ENCODE data around the gene SLC30A3. TPM values are rescaled to one million over a fixed set of nuclear protein-coding genes. Genes with fewer than 3 reads are reported as not detected.
"Not testable (repeated sequence)": the region's sequence is repeated elsewhere in the genome, so short reads cannot be mapped to it uniquely, and the experiment has no call there.

The SLC30A3 gene
- total RNA-seq, 4 donors from 2014 or later: 0.44 TPM; not detected in 3

- peaks cover 0 to 42% of the 10 kb centered on the region in 2 donors for H3K27me3 ChIP-seq
- H3K36me3 ChIP-seq: peaks cover 0 to 8% (median 0%) of the 10 kb centered on the region in 3 donors
- TF ChIP-seq POLR2A (IDR thresholded peaks at IDR 0.05) (no peak), EP300 (IDR thresholded peaks at IDR 0.05) (no peak)
- TF ChIP-seq, protein P1, sequence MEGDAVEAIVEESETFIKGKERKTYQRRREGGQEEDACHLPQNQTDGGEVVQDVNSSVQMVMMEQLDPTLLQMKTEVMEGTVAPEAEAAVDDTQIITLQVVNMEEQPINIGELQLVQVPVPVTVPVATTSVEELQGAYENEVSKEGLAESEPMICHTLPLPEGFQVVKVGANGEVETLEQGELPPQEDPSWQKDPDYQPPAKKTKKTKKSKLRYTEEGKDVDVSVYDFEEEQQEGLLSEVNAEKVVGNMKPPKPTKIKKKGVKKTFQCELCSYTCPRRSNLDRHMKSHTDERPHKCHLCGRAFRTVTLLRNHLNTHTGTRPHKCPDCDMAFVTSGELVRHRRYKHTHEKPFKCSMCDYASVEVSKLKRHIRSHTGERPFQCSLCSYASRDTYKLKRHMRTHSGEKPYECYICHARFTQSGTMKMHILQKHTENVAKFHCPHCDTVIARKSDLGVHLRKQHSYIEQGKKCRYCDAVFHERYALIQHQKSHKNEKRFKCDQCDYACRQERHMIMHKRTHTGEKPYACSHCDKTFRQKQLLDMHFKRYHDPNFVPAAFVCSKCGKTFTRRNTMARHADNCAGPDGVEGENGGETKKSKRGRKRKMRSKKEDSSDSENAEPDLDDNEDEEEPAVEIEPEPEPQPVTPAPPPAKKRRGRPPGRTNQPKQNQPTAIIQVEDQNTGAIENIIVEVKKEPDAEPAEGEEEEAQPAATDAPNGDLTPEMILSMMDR (IDR thresholded peaks at IDR 0.05): peak; percentile 73 to 87 (median 74)
- H3K9me3 ChIP-seq: no peaks in the 10 kb centered on the region
- peaks cover 0 to 29% (median 12%) of the 10 kb centered on the region in 4 donors for H3K4me1 ChIP-seq
- H3K27ac ChIP-seq: no peak overlapping the region
- H3K4me3 ChIP-seq: peak overlapping the region in 3 of 4 donors; percentile 2 to 41 (median 17)
- DNase-seq (ENCODE audit: low spot score in 2 of 2): peak in 1 of 2 donors; percentile 33
- 25 to 26% methylated on average over 25 of the region's 25 CpGs for WGBS, 2 donors
These were observed 40.5 kb upstream of the SLC30A3 start for GRCh38 chr2:27303093-27304025.

DNA sequence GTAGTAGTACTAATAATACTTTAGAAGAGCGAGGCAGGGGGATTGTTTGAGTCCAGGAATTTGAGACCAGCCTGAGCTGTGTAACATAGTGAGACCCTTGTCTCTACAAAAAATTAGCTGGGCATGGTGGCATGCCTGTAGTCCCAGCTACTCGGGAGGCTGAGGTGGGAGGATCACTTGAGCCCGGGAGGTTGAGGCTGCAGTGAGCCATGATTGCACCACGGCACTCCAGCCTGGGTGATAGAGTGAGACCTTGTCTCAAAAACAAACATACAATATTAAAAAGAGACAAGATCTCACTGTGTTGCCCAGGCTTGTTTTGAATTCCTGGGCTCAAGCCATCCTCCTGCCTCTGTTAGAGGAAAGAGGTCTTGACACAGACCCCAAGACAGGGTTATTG lies 37.8 kb upstream of the SLC30A3 start:
- not testable (repeated sequence) for H3K36me3 ChIP-seq; H3K4me1 ChIP-seq; H3K9me3 ChIP-seq; H3K4me3 ChIP-seq; H3K27ac ChIP-seq; DNase-seq (ENCODE audit: low spot score in 2 of 2)
- peaks cover 0 to 14% of the 10 kb centered on the region in 2 donors for H3K27me3 ChIP-seq
- 82 to 85% methylated on average over 4 of the region's 4 CpGs for WGBS, 2 donors

DNA sequence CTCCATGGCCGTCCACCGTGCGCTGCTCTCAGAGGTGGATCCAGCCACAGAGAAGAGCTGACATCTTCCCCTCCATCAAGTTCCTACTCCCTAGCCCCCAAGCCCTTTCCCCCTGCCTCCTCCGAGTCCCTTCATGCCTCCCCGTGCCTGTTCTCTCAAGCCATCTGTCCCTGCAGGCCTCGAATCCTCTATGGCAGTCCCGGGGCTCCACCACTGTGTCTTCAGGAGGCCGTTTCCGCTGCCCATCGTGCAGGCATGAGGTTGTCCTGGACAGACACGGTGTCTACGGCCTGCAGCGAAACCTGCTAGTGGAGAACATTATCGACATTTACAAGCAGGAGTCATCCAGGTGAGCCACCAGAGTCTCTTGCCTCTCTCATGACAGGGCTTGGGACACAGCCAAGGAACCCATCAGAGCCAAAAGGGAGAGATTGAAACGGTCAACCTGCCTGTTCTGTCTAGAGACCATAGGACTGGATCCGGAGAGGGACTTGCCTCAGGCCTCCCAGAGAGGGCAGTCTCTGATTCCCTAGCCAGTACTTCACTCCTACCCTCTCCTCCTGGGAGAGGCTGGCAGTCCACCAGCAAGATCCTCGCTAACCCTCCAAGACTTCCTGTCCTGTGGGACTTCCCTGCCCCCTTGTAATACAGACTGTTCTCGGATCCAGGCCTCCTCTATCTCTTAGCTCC lies 35.7 kb upstream of the SLC30A3 start:
- no peak for DNase-seq (ENCODE audit: low spot score in 2 of 2)
- peaks cover 0 to 8% (median 0%) of the 10 kb centered on the region in 4 donors for H3K4me1 ChIP-seq
- H3K36me3 ChIP-seq: no peaks in the 10 kb centered on the region
- no peaks in the 10 kb centered on the region for H3K27me3 ChIP-seq
- no peak overlapping the region for H3K4me3 ChIP-seq
- H3K9me3 ChIP-seq: no peaks in the 10 kb centered on the region
- TF ChIP-seq EP300 (IDR thresholded peaks at IDR 0.05) (no peak), POLR2A (IDR thresholded peaks at IDR 0.05) (no peak)
- TF ChIP-seq, protein P1 (IDR thresholded peaks at IDR 0.05): no peak
- 82 to 85% methylated on average over 18 of the region's 18 CpGs for WGBS, 2 donors
- H3K27ac ChIP-seq: no peak overlapping the region

DNA sequence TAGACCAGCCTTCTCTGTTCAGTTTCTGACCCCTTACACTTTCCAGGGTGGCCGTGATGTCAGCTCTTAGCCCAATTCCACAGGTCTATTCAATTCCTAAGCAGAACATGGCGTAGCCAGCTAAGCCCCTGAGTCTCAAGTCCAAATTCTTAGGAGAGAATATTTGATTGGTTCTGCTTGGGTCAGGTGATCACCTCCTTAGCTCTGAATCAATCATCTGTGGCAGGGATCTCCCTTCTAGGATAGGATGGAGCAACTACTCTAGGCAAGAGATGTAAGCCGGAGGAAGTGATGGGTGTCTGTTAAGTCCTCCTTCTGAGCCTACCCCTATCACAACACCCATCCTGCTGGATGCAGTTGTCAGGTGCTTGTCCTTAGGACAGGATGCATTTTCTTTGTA lies 34.3 kb upstream of the SLC30A3 start:
- 85 to 88% methylated on average over 3 of the region's 3 CpGs for WGBS, 2 donors
- DNase-seq (ENCODE audit: low spot score in 2 of 2): no peak
- Histone ChIP-seq H3K4me3 (no peak overlapping the region), H3K9me3 (no peaks in the 10 kb centered on the region), H3K27ac (no peak overlapping the region), H3K4me1 (peaks cover 0 to 6% (median 0%) of the 10 kb centered on the region in 4 donors), H3K36me3 (no peaks in the 10 kb centered on the region), H3K27me3 (no peaks in the 10 kb centered on the region)
- TF ChIP-seq POLR2A (IDR thresholded peaks at IDR 0.05): no peak
- TF ChIP-seq, protein P1 (IDR thresholded peaks at IDR 0.05): no peak
- TF ChIP-seq EP300 (IDR thresholded peaks at IDR 0.05): no peak

DNA sequence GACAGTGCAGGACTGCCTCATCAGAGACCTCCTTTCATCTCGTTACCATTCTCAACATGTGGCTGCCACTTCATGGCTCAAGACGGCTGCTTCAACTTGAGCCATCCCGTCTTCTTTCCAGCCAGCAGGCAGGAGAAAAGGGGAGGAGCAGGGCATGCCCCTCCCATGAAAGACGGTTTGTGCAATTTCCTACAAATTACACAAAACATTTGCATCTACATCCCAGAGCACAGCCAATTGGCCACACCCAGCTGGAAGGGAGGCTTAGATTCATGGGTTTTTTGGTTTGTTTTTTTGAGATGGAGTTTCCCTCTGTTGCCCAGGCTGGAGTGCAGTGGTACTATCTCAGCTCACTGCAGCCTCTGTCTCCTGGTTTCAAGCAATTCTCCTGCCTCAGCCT lies 33.6 kb upstream of the SLC30A3 start:
- WGBS, 2 donors: 45 to 55% methylated on average over 4 of the region's 4 CpGs

More for the DNA sequence above, 33.6 kb upstream of the SLC30A3 start:
- TF ChIP-seq EP300 (IDR thresholded peaks at IDR 0.05): no peak
- TF ChIP-seq, protein P1 (IDR thresholded peaks at IDR 0.05): no peak
- peaks cover 0 to 6% (median 0%) of the 10 kb centered on the region in 4 donors for H3K4me1 ChIP-seq
- no peaks in the 10 kb centered on the region for H3K9me3 ChIP-seq
- H3K27ac ChIP-seq: no peak overlapping the region
- no peak overlapping the region for H3K4me3 ChIP-seq
- H3K36me3 ChIP-seq: no peaks in the 10 kb centered on the region
- H3K27me3 ChIP-seq: peaks cover 0 to 1% of the 10 kb centered on the region in 2 donors
- no peak for DNase-seq (ENCODE audit: low spot score in 2 of 2)

All from tibial nerve (tissue), 4 donors.